ENCODE measurements around the gene FTSJ1. TPM values are rescaled to one million over a fixed set of nuclear protein-coding genes. Genes with fewer than 3 reads are reported as not detected.
A peak's percentile ranks its signal among the peaks of the same experiment; 100 is the strongest.

FTSJ1 gene
- total and polyA plus RNA-seq, 2 experiments from 2014 or later = 42.8 to 76.3 TPM

DNA sequence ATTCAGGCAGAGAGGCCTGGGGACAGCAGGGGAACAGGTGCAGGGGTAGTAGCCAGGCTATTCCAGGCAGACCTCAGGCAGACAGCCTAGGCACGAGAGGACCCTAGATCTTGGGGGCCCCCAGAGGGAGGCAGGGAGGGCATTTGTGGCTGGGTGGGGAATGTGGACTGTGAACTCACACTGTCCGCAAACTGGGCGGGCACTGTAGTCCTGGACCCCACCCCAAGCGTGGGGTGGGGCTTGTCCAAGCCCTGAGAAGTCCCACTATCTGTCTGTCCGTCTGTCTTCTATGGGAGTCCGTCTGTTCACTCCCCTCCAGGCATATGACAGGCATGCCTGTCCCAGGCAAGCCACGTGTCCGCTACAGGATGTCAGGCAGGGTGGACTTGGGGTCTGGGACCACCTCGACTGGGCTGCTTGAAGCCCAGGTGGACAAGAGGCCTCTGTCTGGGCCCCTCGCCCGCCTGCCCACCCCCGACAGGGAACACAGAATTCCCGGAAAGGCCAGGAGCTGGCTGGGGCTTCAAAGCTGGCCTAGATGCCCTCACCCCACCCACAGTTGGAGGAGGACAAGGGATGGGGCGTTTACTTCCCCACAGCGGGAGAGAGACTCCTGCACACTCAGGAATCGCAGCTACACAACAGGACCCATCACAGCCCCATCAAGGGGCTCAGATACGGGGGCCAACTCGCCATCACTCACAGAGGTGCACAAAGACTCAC is 5.7 kb upstream of the FTSJ1 start, which contains the start of gene SLC38A5:
Gene SLC38A5 (minus strand): TSS at position 151 of the 723 bp plus-strand sequence. CDS start 2,336 bp downstream, outside the sequence.
- Mint-ChIP-seq H3K9me3 (no peaks in the 10 kb centered on the region; the same call in none of the 3 replicates), H3K4me3 (peak within 1 kb of the TSS; percentile 97)
- no peaks in the 10 kb centered on the region for H3K27me3 ChIP-seq (ENCODE audit: insufficient read depth)

More for the DNA sequence above, 5.7 kb upstream of the FTSJ1 start, which contains the start of gene SLC38A5:
- no peaks in the 10 kb centered on the region for H3K36me3 ChIP-seq (ENCODE audit: insufficient read depth)
- H3K79me2 ChIP-seq (replicated peaks; ENCODE audit: insufficient read depth) = 0 out of 2 replicates have a peak, but pooled peaks cover 12% of the 10 kb centered on the region
- H3K4me3 ChIP-seq = peak within 1 kb of the TSS; percentile 68
- H4K20me1 ChIP-seq (replicated peaks; ENCODE audit: insufficient read depth) = no peaks in the 10 kb centered on the region
- DNase-seq (ENCODE audit: low spot score) (no peak), ATAC-seq (no peak)
- peak within 1 kb of the TSS; percentile 84 for H3K4me2 ChIP-seq
- H2AFZ ChIP-seq = no peak within 1 kb of the TSS
- H3K4me1 Mint-ChIP-seq = peaks cover 48% of the 10 kb centered on the region
- peaks cover 13% of the 10 kb centered on the region for H3K27me3 Mint-ChIP-seq (ENCODE audit: insufficient read depth, low read depth, poor library complexity)
- H3K36me3 Mint-ChIP-seq (ENCODE audit: low read depth) = peaks cover 20% of the 10 kb centered on the region
- H3K27ac Mint-ChIP-seq = peak within 1 kb of the TSS; percentile 81; the same call in 1 of the 2 replicates
- H3K4me1 ChIP-seq (ENCODE audit: insufficient read depth) = peaks cover 4% of the 10 kb centered on the region; the same call in 1 of the 2 replicates
- no peaks in the 10 kb centered on the region for H3F3A ChIP-seq (replicated peaks; ENCODE audit: low read depth)
- no peak within 1 kb of the TSS for H3K27ac ChIP-seq (ENCODE audit: low read depth)
- TF ChIP-seq, protein P1, sequence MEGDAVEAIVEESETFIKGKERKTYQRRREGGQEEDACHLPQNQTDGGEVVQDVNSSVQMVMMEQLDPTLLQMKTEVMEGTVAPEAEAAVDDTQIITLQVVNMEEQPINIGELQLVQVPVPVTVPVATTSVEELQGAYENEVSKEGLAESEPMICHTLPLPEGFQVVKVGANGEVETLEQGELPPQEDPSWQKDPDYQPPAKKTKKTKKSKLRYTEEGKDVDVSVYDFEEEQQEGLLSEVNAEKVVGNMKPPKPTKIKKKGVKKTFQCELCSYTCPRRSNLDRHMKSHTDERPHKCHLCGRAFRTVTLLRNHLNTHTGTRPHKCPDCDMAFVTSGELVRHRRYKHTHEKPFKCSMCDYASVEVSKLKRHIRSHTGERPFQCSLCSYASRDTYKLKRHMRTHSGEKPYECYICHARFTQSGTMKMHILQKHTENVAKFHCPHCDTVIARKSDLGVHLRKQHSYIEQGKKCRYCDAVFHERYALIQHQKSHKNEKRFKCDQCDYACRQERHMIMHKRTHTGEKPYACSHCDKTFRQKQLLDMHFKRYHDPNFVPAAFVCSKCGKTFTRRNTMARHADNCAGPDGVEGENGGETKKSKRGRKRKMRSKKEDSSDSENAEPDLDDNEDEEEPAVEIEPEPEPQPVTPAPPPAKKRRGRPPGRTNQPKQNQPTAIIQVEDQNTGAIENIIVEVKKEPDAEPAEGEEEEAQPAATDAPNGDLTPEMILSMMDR (conservative IDR thresholded peaks at IDR 0.05; ENCODE audit: low read depth in 2 of 2) = no peak
- TF ChIP-seq EZH2 (IDR thresholded peaks at IDR 0.05; ENCODE audit: low read depth, unreplicated experiment) (no peak), ZNF114 (CRISPR knock-in tag; IDR thresholded peaks at IDR 0.05) (no peak), POLR2AphosphoS5 (IDR thresholded peaks at IDR 0.05; ENCODE audit: low read depth) (no peak), STAT1 (IDR thresholded peaks at IDR 0.05; ENCODE audit: unreplicated experiment) (no peak), ZNF331 (CRISPR knock-in tag; IDR thresholded peaks at IDR 0.05; ENCODE audit: low read depth) (no peak), EZH2phosphoT487 (IDR thresholded peaks at IDR 0.05; ENCODE audit: unreplicated experiment) (no peak)
- TF ChIP-seq, protein P2, sequence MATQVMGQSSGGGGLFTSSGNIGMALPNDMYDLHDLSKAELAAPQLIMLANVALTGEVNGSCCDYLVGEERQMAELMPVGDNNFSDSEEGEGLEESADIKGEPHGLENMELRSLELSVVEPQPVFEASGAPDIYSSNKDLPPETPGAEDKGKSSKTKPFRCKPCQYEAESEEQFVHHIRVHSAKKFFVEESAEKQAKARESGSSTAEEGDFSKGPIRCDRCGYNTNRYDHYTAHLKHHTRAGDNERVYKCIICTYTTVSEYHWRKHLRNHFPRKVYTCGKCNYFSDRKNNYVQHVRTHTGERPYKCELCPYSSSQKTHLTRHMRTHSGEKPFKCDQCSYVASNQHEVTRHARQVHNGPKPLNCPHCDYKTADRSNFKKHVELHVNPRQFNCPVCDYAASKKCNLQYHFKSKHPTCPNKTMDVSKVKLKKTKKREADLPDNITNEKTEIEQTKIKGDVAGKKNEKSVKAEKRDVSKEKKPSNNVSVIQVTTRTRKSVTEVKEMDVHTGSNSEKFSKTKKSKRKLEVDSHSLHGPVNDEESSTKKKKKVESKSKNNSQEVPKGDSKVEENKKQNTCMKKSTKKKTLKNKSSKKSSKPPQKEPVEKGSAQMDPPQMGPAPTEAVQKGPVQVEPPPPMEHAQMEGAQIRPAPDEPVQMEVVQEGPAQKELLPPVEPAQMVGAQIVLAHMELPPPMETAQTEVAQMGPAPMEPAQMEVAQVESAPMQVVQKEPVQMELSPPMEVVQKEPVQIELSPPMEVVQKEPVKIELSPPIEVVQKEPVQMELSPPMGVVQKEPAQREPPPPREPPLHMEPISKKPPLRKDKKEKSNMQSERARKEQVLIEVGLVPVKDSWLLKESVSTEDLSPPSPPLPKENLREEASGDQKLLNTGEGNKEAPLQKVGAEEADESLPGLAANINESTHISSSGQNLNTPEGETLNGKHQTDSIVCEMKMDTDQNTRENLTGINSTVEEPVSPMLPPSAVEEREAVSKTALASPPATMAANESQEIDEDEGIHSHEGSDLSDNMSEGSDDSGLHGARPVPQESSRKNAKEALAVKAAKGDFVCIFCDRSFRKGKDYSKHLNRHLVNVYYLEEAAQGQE (IDR thresholded peaks at IDR 0.05; ENCODE audit: unreplicated experiment) = no peak
- TF ChIP-seq, protein P3, sequence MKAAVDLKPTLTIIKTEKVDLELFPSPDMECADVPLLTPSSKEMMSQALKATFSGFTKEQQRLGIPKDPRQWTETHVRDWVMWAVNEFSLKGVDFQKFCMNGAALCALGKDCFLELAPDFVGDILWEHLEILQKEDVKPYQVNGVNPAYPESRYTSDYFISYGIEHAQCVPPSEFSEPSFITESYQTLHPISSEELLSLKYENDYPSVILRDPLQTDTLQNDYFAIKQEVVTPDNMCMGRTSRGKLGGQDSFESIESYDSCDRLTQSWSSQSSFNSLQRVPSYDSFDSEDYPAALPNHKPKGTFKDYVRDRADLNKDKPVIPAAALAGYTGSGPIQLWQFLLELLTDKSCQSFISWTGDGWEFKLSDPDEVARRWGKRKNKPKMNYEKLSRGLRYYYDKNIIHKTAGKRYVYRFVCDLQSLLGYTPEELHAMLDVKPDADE (IDR thresholded peaks at IDR 0.05) = no peak
- TF ChIP-seq, protein P4, sequence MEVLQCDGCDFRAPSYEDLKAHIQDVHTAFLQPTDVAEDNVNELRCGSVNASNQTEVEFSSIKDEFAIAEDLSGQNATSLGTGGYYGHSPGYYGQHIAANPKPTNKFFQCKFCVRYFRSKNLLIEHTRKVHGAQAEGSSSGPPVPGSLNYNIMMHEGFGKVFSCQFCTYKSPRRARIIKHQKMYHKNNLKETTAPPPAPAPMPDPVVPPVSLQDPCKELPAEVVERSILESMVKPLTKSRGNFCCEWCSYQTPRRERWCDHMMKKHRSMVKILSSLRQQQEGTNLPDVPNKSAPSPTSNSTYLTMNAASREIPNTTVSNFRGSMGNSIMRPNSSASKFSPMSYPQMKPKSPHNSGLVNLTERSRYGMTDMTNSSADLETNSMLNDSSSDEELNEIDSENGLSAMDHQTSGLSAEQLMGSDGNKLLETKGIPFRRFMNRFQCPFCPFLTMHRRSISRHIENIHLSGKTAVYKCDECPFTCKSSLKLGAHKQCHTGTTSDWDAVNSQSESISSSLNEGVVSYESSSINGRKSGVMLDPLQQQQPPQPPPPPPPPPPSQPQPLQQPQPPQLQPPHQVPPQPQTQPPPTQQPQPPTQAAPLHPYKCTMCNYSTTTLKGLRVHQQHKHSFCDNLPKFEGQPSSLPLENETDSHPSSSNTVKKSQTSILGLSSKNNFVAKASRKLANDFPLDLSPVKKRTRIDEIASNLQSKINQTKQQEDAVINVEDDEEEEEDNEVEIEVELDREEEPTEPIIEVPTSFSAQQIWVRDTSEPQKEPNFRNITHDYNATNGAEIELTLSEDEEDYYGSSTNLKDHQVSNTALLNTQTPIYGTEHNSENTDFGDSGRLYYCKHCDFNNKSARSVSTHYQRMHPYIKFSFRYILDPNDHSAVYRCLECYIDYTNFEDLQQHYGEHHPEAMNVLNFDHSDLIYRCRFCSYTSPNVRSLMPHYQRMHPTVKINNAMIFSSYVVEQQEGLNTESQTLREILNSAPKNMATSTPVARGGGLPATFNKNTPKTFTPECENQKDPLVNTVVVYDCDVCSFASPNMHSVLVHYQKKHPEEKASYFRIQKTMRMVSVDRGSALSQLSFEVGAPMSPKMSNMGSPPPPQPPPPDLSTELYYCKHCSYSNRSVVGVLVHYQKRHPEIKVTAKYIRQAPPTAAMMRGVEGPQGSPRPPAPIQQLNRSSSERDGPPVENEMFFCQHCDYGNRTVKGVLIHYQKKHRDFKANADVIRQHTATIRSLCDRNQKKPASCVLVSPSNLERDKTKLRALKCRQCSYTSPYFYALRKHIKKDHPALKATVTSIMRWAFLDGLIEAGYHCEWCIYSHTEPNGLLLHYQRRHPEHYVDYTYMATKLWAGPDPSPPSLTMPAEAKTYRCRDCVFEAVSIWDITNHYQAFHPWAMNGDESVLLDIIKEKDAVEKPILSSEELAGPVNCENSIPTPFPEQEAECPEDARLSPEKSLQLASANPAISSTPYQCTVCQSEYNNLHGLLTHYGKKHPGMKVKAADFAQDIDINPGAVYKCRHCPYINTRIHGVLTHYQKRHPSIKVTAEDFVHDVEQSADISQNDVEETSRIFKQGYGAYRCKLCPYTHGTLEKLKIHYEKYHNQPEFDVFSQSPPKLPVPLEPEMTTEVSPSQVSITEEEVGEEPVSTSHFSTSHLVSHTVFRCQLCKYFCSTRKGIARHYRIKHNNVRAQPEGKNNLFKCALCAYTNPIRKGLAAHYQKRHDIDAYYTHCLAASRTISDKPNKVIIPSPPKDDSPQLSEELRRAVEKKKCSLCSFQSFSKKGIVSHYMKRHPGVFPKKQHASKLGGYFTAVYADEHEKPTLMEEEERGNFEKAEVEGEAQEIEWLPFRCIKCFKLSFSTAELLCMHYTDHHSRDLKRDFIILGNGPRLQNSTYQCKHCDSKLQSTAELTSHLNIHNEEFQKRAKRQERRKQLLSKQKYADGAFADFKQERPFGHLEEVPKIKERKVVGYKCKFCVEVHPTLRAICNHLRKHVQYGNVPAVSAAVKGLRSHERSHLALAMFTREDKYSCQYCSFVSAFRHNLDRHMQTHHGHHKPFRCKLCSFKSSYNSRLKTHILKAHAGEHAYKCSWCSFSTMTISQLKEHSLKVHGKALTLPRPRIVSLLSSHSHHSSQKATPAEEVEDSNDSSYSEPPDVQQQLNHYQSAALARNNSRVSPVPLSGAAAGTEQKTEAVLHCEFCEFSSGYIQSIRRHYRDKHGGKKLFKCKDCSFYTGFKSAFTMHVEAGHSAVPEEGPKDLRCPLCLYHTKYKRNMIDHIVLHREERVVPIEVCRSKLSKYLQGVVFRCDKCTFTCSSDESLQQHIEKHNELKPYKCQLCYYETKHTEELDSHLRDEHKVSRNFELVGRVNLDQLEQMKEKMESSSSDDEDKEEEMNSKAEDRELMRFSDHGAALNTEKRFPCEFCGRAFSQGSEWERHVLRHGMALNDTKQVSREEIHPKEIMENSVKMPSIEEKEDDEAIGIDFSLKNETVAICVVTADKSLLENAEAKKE (CRISPR knock-in tag; IDR thresholded peaks at IDR 0.05) = no peak
- no peaks in the 10 kb centered on the region for H3K9me2 ChIP-seq (ENCODE audit: insufficient read depth)
